ENCODE results near the gene SLX4IP.

GRCh38 chr20:10594296-10594868 is 159.3 kb downstream of the SLX4IP start:
- TF ChIP-seq CTCF (IDR thresholded peaks at IDR 0.05): no peak
- no peak for TF ChIP-seq ETV6 (CRISPR knock-in tag; IDR thresholded peaks at IDR 0.05)
- TF ChIP-seq GTF2I (CRISPR knock-in tag; conservative IDR thresholded peaks at IDR 0.05): no peak

All from WTC11 (cell line).